Tibial nerve (tissue), 4 donors: ENCODE measurements around the gene TMEM161A. TPM values are rescaled to one million over a fixed set of nuclear protein-coding genes. Genes with fewer than 3 reads are reported as not detected.
"Not testable (repeated sequence)": the region's sequence is repeated elsewhere in the genome, so short reads cannot be mapped to it uniquely, and the experiment has no call there.

ENCODE experiments used
- DNase-seq, 2 donors: peaks; one replicate each; pipeline ENCODE4 v3.0.0-alpha.2; 2019; ENCODE audit warnings: low spot score in 2 of 2
- H3K27ac ChIP-seq, 4 donors: fragments of 200-600 bp; sonication (generic) in 3 of 4; one replicate each; pipeline ENCODE4 v1.5.1; 2017 to 2019; ENCODE audit warnings: mild to moderate bottlenecking in 1 of 4
- H3K27me3 ChIP-seq, 2 donors: fragments of 200-600 bp; sonication (generic) in 1 of 2; one replicate each; pipeline versions ENCODE4 v1.5.1 to v1.6.0; 2017 to 2019
- H3K36me3 ChIP-seq, 3 donors: fragments of 200-600 bp; sonication (generic); one replicate each; pipeline ENCODE4 v1.5.1; 2018 to 2019
- H3K4me1 ChIP-seq, 4 donors: fragments of 200-600 bp; sonication (generic) in 3 of 4; one replicate each; pipeline ENCODE4 v1.5.1; 2017 to 2019
- H3K4me3 ChIP-seq, 4 donors: fragments of 200-600 bp; sonication (generic) in 3 of 4; one replicate each; pipeline ENCODE4 v1.5.1; 2017 to 2019; ENCODE audit warnings: mild to moderate bottlenecking in 1 of 4, moderate library complexity in 1 of 4
- H3K9me3 ChIP-seq, 4 donors: fragments of 200-600 bp; sonication (generic) in 3 of 4; one replicate each; pipeline ENCODE4 v1.5.1; 2017 to 2019
- EP300 ChIP-seq, 2 donors: sonication (generic); formaldehyde crosslinking; IDR thresholded peaks; one replicate each; pipeline ENCODE4 v1.6.1; 2017; ENCODE audit warnings: antibody characterized with exemption in 2 of 2, mild to moderate bottlenecking in 1 of 2
- POLR2A ChIP-seq, 2 donors: fragments of 450-650 bp; IDR thresholded peaks; one replicate each; pipeline ENCODE4 v1.6.1; 2017; ENCODE audit warnings: antibody characterized with exemption in 2 of 2, mild to moderate bottlenecking in 2 of 2, moderate library complexity in 2 of 2
- WGBS, 2 donors: methylation state at CpG; one replicate each; pipeline ENCODE4 v1.1.5; 2018; 5-methylcytosine and 5-hydroxymethylcytosine counted together
- total RNA-seq, 4 donors: library from RNA; depleted of rRNA; stranded (reverse); fragments of >200 nt; gene quantifications; one replicate each; pipeline ENCODE4 v1.1.0, GENCODE V29; 2016
- TF ChIP-seq, protein P1 (sequence below), 5 experiments: fragments of 200-600 bp in 3 of 5; fragments of 450-650 bp in 2 of 5; sonication (generic) in 3 of 5; IDR thresholded peaks; one replicate each; pipeline ENCODE4 v1.5.1; 2016 to 2019; ENCODE audit warnings: antibody characterized with exemption in 5 of 5, mild to moderate bottlenecking in 3 of 5, moderate library complexity in 2 of 5

TMEM161A gene
- total RNA-seq, 4 donors from 2014 or later, result 24.1 to 32.1 (median 24.8) TPM

DNA sequence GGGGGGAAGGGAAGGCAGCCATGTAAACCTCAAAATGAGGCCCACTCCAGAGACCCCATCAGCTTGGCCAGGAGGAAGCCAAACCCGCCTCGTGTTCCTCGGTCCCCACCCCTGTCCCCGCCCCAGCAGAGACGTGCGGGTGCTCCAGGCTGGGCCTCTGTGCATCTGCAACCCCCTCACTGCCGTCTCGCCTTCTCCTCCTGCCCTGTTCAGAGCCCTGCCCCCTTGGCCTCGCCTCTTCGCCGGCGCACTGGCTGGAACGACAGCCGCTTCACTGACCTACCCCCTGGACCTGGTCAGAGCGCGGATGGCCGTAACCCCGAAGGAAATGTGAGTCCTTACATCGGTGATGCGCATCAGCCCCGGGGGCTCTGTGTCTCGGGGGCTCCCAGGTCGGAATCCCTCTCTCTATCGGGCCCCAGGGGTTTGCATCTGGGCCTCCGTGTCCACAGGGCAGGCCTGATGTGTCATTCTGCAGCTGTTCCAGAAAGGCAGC is 32.2 kb downstream of the TMEM161A start:
- no peaks in the 10 kb centered on the region for H3K27me3 ChIP-seq
- H3K9me3 ChIP-seq, result no peaks in the 10 kb centered on the region
- WGBS, 2 donors, result 34 to 43% methylated on average over 22 to 23 of the region's 25 CpGs
- peak overlapping the region in 3 of 4 donors; percentile 7 to 36 (median 27) for H3K4me3 ChIP-seq
- DNase-seq, result no peak
- H3K27ac ChIP-seq, result peak overlapping the region in 1 of 4 donors; percentile 32
- H3K4me1 ChIP-seq, result peaks cover 0 to 30% (median 3%) of the 10 kb centered on the region in 4 donors
- H3K36me3 ChIP-seq, result peaks cover 0 to 47% (median 0%) of the 10 kb centered on the region in 3 donors
- no peak for TF ChIP-seq POLR2A (IDR thresholded peaks at IDR 0.05)
- TF ChIP-seq, protein P1, sequence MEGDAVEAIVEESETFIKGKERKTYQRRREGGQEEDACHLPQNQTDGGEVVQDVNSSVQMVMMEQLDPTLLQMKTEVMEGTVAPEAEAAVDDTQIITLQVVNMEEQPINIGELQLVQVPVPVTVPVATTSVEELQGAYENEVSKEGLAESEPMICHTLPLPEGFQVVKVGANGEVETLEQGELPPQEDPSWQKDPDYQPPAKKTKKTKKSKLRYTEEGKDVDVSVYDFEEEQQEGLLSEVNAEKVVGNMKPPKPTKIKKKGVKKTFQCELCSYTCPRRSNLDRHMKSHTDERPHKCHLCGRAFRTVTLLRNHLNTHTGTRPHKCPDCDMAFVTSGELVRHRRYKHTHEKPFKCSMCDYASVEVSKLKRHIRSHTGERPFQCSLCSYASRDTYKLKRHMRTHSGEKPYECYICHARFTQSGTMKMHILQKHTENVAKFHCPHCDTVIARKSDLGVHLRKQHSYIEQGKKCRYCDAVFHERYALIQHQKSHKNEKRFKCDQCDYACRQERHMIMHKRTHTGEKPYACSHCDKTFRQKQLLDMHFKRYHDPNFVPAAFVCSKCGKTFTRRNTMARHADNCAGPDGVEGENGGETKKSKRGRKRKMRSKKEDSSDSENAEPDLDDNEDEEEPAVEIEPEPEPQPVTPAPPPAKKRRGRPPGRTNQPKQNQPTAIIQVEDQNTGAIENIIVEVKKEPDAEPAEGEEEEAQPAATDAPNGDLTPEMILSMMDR (IDR thresholded peaks at IDR 0.05), result no peak
- TF ChIP-seq EP300 (IDR thresholded peaks at IDR 0.05), result no peak

DNA sequence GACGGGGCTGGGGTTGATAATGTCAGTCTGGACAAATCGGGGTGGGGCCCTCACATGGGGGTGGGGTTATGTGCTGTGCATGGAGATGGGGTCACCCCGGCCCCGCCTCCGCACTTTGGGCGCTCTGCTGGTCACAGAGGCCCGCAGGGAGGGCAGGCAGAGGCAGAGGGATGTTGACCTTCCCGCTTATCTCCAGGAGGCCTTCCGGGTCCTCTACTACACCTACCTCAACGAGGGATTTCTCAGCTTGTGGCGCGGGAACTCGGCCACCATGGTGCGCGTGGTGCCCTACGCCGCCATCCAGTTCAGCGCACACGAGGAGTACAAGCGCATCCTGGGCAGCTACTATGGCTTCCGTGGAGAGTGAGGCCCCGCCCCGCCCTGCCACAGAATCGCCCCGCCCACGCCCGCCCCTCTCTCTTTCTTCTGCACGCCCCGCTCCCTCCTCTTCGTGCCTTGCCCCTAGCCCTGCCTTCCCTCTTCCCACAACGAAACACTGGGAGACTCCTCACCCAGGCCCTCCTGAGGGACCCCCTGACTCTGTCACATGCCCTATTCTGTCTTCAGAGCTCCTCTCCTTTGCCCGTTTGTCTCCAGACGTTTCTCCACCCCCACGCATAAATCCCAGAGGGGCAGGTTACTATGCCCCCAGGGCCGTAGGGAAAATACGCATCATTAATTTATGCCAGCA is 32.8 kb downstream of the TMEM161A start:
- Histone ChIP-seq H3K27me3 (no peaks in the 10 kb centered on the region), H3K4me3 (peak overlapping the region in 3 of 4 donors; percentile 7 to 36 (median 27)), H3K9me3 (no peaks in the 10 kb centered on the region), H3K4me1 (peaks cover 0 to 27% (median 2%) of the 10 kb centered on the region in 4 donors), H3K36me3 (peaks cover 0 to 47% (median 0%) of the 10 kb centered on the region in 3 donors), H3K27ac (peak overlapping the region in 1 of 4 donors; percentile 32)
- WGBS, 2 donors, result 14 to 20% methylated on average over 25 to 34 of the region's 36 CpGs
- TF ChIP-seq POLR2A (IDR thresholded peaks at IDR 0.05), result no peak
- TF ChIP-seq, protein P1 (IDR thresholded peaks at IDR 0.05), result no peak
- peak in 1 of 2 donors; percentile 10 for TF ChIP-seq EP300 (IDR thresholded peaks at IDR 0.05)
- peak in 1 of 2 donors; percentile 57 for DNase-seq

DNA sequence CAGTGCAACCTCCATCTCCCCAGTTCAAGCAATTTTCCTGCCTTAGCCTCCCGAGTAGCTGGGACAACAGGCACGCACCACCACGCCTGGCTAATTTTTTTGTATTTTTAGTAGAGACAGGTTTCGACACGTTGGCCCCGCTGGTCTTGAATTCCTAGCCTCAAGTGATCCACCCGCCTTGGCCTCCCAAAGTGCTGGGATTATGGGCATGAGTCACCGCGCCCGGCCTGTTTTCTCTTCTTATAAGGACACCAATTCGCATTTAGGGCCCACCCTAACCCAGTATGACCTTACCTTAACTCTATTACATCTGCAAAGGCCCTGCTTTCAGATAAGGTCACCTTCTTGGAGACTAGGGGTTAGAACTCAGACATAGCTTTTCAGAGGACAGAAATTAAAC is 35.1 kb downstream of the TMEM161A start:
- no peaks in the 10 kb centered on the region for H3K9me3 ChIP-seq
- DNase-seq, result no peak
- no peaks in the 10 kb centered on the region for H3K27me3 ChIP-seq
- H3K36me3 ChIP-seq, result peaks cover 0 to 59% (median 0%) of the 10 kb centered on the region in 3 donors
- no peak for TF ChIP-seq EP300 (IDR thresholded peaks at IDR 0.05)
- TF ChIP-seq POLR2A (IDR thresholded peaks at IDR 0.05), result no peak
- TF ChIP-seq, protein P1 (IDR thresholded peaks at IDR 0.05), result no peak
- 96 to 98% methylated on average over 11 of the region's 11 CpGs for WGBS, 2 donors
- no peak overlapping the region for H3K27ac ChIP-seq
- no peak overlapping the region for H3K4me3 ChIP-seq
- H3K4me1 ChIP-seq, result peaks cover 0 to 19% (median 0%) of the 10 kb centered on the region in 4 donors

DNA sequence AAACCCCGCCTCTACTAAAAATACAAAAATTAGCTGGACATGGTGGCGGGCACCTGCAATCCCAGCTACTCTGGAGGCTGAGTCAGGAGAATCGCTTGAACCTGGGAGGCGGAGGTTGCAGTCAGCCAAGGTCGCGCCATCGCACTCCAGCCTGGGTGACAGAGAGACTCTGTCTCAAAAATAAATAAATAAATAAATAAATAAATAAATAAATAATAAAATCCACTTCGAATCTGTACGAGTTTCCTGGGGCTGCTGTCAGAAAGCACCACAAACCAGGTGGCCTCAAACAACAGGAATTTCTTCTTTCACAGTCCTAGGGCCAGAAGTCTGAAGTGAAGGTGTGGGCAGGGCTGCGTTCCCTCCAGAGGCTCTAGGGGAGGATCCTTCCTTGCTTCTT is 35.7 kb downstream of the TMEM161A start:
- DNase-seq, H3K4me3 ChIP-seq, H3K27ac ChIP-seq, H3K27me3 ChIP-seq, H3K9me3 ChIP-seq: not testable (repeated sequence)
- H3K4me1 ChIP-seq, result peaks cover 0 to 19% (median 0%) of the 10 kb centered on the region in 4 donors
- WGBS, 2 donors, result 93 to 95% methylated on average over 10 of the region's 10 CpGs
- peaks cover 0 to 59% (median 0%) of the 10 kb centered on the region in 3 donors for H3K36me3 ChIP-seq

DNA sequence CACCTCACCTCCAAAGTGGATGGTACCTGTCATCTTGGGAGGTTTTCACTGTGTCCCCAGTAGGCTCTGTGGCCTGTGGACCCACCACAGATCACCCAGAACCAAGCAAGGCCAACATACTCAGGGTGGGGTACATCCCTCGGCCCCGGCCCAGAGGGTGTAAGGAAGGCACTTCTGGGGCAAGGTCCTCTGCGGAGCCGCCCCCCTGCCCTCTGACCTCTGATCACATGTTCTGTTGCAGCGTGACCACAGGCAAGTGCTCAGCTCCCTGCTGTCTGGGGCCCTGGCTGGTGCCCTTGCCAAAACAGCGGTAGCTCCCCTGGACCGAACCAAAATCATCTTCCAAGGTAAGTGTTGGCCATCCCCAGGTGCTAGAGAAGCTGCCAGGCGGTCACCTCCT is 36.7 kb downstream of the TMEM161A start:
- TF ChIP-seq, protein P1 (IDR thresholded peaks at IDR 0.05), result no peak

More for the DNA sequence above, 36.7 kb downstream of the TMEM161A start:
- DNase-seq, result no peak
- H3K9me3 ChIP-seq, result no peaks in the 10 kb centered on the region
- H3K27me3 ChIP-seq, result no peaks in the 10 kb centered on the region
- H3K4me3 ChIP-seq, result no peak overlapping the region
- 69 to 96% methylated on average over 4 to 8 of the region's 8 CpGs for WGBS, 2 donors
- H3K36me3 ChIP-seq, result peaks cover 0 to 66% (median 0%) of the 10 kb centered on the region in 3 donors
- no peak overlapping the region for H3K27ac ChIP-seq
- H3K4me1 ChIP-seq, result peaks cover 0 to 19% (median 0%) of the 10 kb centered on the region in 4 donors
